ENCODE data around the gene ICAM4.

- TF ChIP-seq POLR2AphosphoS5 (IDR thresholded peaks at IDR 0.05; ENCODE audit: low read depth, low read length) (no peak), CBX8 (IDR thresholded peaks at IDR 0.05; ENCODE audit: borderline replicate concordance, low read depth, low read length) (no peak), CTCF (IDR thresholded peaks at IDR 0.05; ENCODE audit: control extremely low read depth in 1 of 3, insufficient read depth in 1 of 3, low read depth in 1 of 3, low read length in 3 of 3) (no peak), PHF8 (conservative IDR thresholded peaks at IDR 0.05; ENCODE audit: low read depth, low read length) (no peak), EP300 (IDR thresholded peaks at IDR 0.05; ENCODE audit: borderline replicate concordance in 1 of 2, low read depth in 2 of 2, low read length in 2 of 2) (no peak), MAFK (IDR thresholded peaks at IDR 0.05; ENCODE audit: low read depth, low read length) (no peak), CEBPB (IDR thresholded peaks at IDR 0.05; ENCODE audit: low read depth, low read length) (no peak), ATF3 (IDR thresholded peaks at IDR 0.05; ENCODE audit: insufficient read depth, low read depth, low read length) (no peak), GABPA (IDR thresholded peaks at IDR 0.05; ENCODE audit: borderline replicate concordance, insufficient read depth, low read length) (no peak), YY1 (IDR thresholded peaks at IDR 0.05; ENCODE audit: low read depth, low read length) (no peak), FOSL1 (IDR thresholded peaks at IDR 0.05; ENCODE audit: insufficient read depth, low read depth, low read length) (no peak), POLR2A (IDR thresholded peaks at IDR 0.05; ENCODE audit: control extremely low read depth in 1 of 2, low read depth in 2 of 2, low read length in 2 of 2) (no peak), EZH2 (IDR thresholded peaks at IDR 0.05; ENCODE audit: low read depth, low read length, severe bottlenecking) (no peak)
Measured at GRCh38 chr19:10295847-10296591, 9.3 kb downstream of the ICAM4 start.
